ENCODE data around the gene IL9. TPM values are rescaled to one million over a fixed set of nuclear protein-coding genes. Genes with fewer than 3 reads are reported as not detected.

The IL9 gene
- total and polyA plus RNA-seq, 11 donors: not detected

DNA sequence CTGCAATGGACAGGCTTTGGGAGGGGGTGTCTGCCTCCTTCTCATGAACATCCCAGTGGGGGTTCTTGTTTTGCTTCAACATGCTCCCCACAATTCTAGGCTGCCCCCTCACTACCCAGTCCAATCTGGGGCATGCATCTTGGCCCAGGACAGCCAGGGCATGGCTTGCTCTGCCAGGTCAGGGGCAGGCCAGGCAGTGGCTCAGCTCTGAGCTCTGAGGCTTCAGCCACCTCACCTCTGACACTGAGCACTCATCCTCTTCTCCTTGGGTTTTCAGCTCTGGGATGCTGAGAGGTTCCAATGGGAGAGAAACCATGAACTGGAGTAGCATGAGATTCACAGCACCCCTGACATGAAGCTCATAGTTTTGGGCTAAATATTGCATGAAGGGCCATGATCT, 49.3 kb downstream of the IL9 start:
- Histone ChIP-seq H3K36me3 (no peaks in the 10 kb centered on the region), H3K4me1 (no peaks in the 10 kb centered on the region), H3K9me3 (no peaks in the 10 kb centered on the region), H3K4me3 (no peak overlapping the region), H3K27me3 (peaks cover 0 to 13% (median 0%) of the 10 kb centered on the region in 9 donors), H3K27ac (no peak overlapping the region)
- intact Hi-C loops (cut with DNase I): no loop called here
- no peak for ATAC-seq
- TF ChIP-seq POLR2A (IDR thresholded peaks at IDR 0.05): no peak
- TF ChIP-seq, protein P1, sequence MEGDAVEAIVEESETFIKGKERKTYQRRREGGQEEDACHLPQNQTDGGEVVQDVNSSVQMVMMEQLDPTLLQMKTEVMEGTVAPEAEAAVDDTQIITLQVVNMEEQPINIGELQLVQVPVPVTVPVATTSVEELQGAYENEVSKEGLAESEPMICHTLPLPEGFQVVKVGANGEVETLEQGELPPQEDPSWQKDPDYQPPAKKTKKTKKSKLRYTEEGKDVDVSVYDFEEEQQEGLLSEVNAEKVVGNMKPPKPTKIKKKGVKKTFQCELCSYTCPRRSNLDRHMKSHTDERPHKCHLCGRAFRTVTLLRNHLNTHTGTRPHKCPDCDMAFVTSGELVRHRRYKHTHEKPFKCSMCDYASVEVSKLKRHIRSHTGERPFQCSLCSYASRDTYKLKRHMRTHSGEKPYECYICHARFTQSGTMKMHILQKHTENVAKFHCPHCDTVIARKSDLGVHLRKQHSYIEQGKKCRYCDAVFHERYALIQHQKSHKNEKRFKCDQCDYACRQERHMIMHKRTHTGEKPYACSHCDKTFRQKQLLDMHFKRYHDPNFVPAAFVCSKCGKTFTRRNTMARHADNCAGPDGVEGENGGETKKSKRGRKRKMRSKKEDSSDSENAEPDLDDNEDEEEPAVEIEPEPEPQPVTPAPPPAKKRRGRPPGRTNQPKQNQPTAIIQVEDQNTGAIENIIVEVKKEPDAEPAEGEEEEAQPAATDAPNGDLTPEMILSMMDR (IDR thresholded peaks at IDR 0.05): no peak
- no peak for DNase-seq

DNA sequence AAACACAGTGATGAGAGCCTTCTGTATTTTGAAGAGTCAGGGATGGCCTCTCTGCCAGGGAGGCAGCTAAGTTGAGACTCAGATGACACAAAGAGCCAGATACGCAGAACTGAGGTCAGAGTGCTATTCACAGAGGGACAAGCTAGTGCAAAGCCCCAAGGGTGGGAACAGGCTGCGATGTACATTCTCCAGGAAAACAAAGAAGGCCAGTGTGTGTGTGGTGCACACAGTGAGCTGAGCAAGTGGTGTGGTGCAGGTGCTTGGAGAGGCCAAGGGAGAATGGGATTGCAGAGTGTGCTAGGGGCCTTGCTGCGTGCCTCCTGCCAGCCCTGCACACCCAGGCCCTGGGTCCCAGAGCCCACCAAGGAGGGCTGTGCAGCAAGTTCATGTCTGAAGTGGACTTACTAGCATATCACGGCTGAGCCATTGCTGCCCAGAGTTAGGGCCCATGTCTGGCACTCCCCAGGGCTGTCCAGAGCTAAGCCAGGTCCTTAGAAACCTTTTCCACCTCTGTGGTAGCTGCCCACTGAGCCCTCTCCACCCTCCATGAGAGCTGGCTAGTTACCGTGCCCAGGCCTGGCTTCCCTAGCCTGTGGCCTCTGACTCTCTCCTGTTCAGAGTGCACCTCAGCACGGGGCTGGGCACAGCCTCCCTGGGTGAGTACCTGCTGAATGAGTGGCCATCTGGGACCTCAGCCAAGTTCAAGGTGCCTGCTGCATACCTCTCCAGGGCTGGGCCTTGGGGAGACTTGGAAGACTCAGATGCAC, 51.9 kb downstream of the IL9 start:
- Histone ChIP-seq H3K27me3 (peaks cover 0 to 20% (median 0%) of the 10 kb centered on the region in 9 donors), H3K36me3 (no peaks in the 10 kb centered on the region), H3K9me3 (no peaks in the 10 kb centered on the region), H3K4me1 (no peaks in the 10 kb centered on the region), H3K27ac (no peak overlapping the region), H3K4me3 (no peak overlapping the region)
- TF ChIP-seq, protein P1 (IDR thresholded peaks at IDR 0.05): no peak
- TF ChIP-seq POLR2A (IDR thresholded peaks at IDR 0.05): no peak
- 78 to 87% (median 81%) methylated on average over 6 of the region's 6 CpGs for WGBS, 4 donors
- intact Hi-C loops (cut with DNase I): no loop called here
- ATAC-seq: peak in 2 of 4 donors; percentile 22 to 29
- DNase-seq: no peak

DNA sequence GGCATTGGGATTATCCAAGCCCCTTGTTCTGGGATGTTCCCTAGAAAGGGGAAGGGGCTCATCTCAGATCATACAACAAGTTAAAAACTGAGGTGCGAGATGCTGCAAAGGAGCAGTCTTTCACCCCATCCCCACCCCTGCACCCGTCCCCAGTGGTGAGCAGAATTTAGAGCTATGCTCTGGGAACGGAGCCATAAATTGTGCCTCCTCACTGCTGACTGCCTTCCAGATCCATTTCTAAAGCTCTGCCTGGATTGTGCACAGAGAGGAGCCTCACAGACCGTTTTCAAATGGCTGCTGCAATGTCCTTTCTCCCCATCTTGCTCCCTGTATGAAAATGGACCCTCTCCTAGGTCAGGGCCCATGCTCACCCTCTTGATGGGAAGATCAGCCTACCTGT, 52.9 kb downstream of the IL9 start:
- H3K4me3 ChIP-seq: no peak overlapping the region
- TF ChIP-seq POLR2A (IDR thresholded peaks at IDR 0.05): no peak
- TF ChIP-seq, protein P1 (IDR thresholded peaks at IDR 0.05): no peak
- peak; percentile 67 to 69 (median 68) for ATAC-seq

More for the DNA sequence above, 52.9 kb downstream of the IL9 start:
- Histone ChIP-seq H3K36me3 (no peaks in the 10 kb centered on the region), H3K27me3 (peaks cover 0 to 20% (median 5%) of the 10 kb centered on the region in 9 donors), H3K27ac (no peak overlapping the region), H3K9me3 (peaks cover 0 to 3% (median 0%) of the 10 kb centered on the region in 12 donors), H3K4me1 (no peaks in the 10 kb centered on the region)
- no peak for DNase-seq
- 41 to 56% (median 45%) methylated on average over 4 of the region's 4 CpGs for WGBS, 4 donors
- intact Hi-C loops (cut with DNase I): no loop called here

Other genes starting within 250 kb of the IL9 start
- gene SLC25A48, start 61.2 kb downstream of the IL9 start, total RNA-seq: 1 to 10 TPM in 2 of 9 donors, under 1 TPM in 1, not detected in 6; 0.72 to 3.5 (median 1.7) TPM
- gene SLC25A48, start 61.2 kb downstream of the IL9 start, polyA plus RNA-seq: 1 to 10 TPM in 1 of 2 donors, under 1 TPM in 1; 0.38 to 8.7 TPM
- not detected for gene LECT2, start 59.1 kb upstream of the IL9 start, total RNA-seq
- gene LECT2, start 59.1 kb upstream of the IL9 start, polyA plus RNA-seq: not detected
- gene TGFBI, start 133.1 kb upstream of the IL9 start, total RNA-seq: 100 to 1,000 TPM in 2 of 9 donors, 10 to 100 TPM in 7; 31.8 to 206 (median 42.9) TPM
- 10 to 100 TPM; 50.0 to 64.2 TPM for gene TGFBI, start 133.1 kb upstream of the IL9 start, polyA plus RNA-seq
- 10 to 100 TPM; 24.9 to 53.3 (median 36.4) TPM for gene SMAD5, start 237.0 kb upstream of the IL9 start, total RNA-seq
- gene SMAD5, start 237.0 kb upstream of the IL9 start, polyA plus RNA-seq: 10 to 100 TPM in 1 of 2 donors, 1 to 10 TPM in 1; 6.9 to 12.0 TPM